Ishikawa (cell line): Measurements from ENCODE around the gene CMTM8.

Experiments
- CEBPB ChIP-seq: IDR thresholded peaks from 2 replicates; pipeline ENCODE4 v1.6.1; 2012
- CREB1 ChIP-seq: IDR thresholded peaks from 2 replicates; pipeline ENCODE4 v1.6.1; 2012; ENCODE audit warnings: low read depth
- EGR1 ChIP-seq: IDR thresholded peaks from 2 replicates; pipeline ENCODE4 v1.6.1; 2012
- EP300 ChIP-seq: IDR thresholded peaks from 2 replicates; pipeline ENCODE4 v1.6.1; 2012; ENCODE audit warnings: borderline replicate concordance
- FOXM1 ChIP-seq: IDR thresholded peaks from 2 replicates; pipeline ENCODE4 v1.6.1; 2012; ENCODE audit warnings: low read depth, borderline replicate concordance
- NFIC ChIP-seq: IDR thresholded peaks from 2 replicates; pipeline ENCODE4 v1.6.1; 2012
- RAD21 ChIP-seq: IDR thresholded peaks from 2 replicates; pipeline ENCODE4 v1.6.1; 2012; ENCODE audit warnings: low read depth
- TAF1 ChIP-seq: IDR thresholded peaks from 2 replicates; pipeline ENCODE4 v1.6.1; 2012; ENCODE audit warnings: low read depth, mild to moderate bottlenecking
- TCF12 ChIP-seq: IDR thresholded peaks from 2 replicates; pipeline ENCODE4 v1.6.1; 2012; ENCODE audit warnings: low read depth
- TEAD4 ChIP-seq: IDR thresholded peaks from 2 replicates; pipeline ENCODE4 v1.6.1; 2012
- USF1 ChIP-seq: IDR thresholded peaks from 2 replicates; pipeline ENCODE4 v1.6.1; 2012
- YY1 ChIP-seq: IDR thresholded peaks from 2 replicates; pipeline ENCODE4 v1.6.1; 2012; ENCODE audit warnings: low read depth
- ZBTB7A ChIP-seq: IDR thresholded peaks from 2 replicates; pipeline ENCODE4 v1.6.1; 2012; ENCODE audit warnings: low read depth
- TF ChIP-seq, protein P1 (sequence below): IDR thresholded peaks from 2 replicates; pipeline ENCODE4 v1.6.1; 2012; ENCODE audit warnings: low read depth, mild to moderate bottlenecking
- TF ChIP-seq, protein P2 (sequence below): IDR thresholded peaks from 2 replicates; pipeline ENCODE4 v1.6.1; 2012

Gene CMTM8

DNA sequence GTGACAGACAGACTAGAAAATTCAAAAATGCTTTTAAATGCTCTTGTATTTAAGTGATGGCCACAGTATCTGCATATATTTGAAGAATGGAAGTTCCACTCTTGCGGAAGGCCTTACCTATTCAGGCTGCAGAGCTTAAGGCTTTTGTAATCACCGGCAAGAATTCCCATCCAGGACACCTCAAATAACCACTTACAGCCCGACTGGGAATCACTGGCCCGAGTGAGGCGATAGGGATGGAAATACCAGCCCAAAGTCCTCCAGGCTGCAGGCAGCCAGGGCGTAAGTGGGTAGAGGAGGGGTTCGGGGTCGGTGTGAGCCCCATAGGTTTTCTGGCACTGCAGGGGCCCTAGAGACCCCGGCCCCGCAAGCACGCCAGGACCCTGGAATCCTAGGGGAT lies 162.6 kb downstream of the CMTM8 start:
- TF ChIP-seq FOXM1 (no peak), YY1 (no peak), CREB1 (no peak), USF1 (no peak), CEBPB (no peak), RAD21 (no peak), ZBTB7A (no peak), TAF1 (no peak), TCF12 (no peak), EP300 (no peak), EGR1 (no peak), NFIC (no peak), TEAD4 (no peak)
- TF ChIP-seq, protein P1, sequence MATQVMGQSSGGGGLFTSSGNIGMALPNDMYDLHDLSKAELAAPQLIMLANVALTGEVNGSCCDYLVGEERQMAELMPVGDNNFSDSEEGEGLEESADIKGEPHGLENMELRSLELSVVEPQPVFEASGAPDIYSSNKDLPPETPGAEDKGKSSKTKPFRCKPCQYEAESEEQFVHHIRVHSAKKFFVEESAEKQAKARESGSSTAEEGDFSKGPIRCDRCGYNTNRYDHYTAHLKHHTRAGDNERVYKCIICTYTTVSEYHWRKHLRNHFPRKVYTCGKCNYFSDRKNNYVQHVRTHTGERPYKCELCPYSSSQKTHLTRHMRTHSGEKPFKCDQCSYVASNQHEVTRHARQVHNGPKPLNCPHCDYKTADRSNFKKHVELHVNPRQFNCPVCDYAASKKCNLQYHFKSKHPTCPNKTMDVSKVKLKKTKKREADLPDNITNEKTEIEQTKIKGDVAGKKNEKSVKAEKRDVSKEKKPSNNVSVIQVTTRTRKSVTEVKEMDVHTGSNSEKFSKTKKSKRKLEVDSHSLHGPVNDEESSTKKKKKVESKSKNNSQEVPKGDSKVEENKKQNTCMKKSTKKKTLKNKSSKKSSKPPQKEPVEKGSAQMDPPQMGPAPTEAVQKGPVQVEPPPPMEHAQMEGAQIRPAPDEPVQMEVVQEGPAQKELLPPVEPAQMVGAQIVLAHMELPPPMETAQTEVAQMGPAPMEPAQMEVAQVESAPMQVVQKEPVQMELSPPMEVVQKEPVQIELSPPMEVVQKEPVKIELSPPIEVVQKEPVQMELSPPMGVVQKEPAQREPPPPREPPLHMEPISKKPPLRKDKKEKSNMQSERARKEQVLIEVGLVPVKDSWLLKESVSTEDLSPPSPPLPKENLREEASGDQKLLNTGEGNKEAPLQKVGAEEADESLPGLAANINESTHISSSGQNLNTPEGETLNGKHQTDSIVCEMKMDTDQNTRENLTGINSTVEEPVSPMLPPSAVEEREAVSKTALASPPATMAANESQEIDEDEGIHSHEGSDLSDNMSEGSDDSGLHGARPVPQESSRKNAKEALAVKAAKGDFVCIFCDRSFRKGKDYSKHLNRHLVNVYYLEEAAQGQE: no peak
- TF ChIP-seq, protein P2, sequence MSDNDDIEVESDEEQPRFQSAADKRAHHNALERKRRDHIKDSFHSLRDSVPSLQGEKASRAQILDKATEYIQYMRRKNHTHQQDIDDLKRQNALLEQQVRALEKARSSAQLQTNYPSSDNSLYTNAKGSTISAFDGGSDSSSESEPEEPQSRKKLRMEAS: no peak

- TF ChIP-seq ZBTB7A: peak; percentile 85
- TF ChIP-seq CEBPB: peak; percentile 43; the same call in 1 of the 2 replicates
- peak; percentile 99 for TF ChIP-seq NFIC
- TF ChIP-seq, protein P2: peak; percentile 93
- peak; percentile 18 for TF ChIP-seq USF1
- peak; percentile 35; the same call in 1 of the 2 replicates for TF ChIP-seq YY1
- peak; percentile 28; the same call in 1 of the 2 replicates for TF ChIP-seq FOXM1
- TF ChIP-seq, protein P1: no peak
- peak; percentile 86 for TF ChIP-seq EP300
- no peak for TF ChIP-seq CREB1
- TF ChIP-seq TEAD4: peak; percentile 71
- 0 out of 2 replicates have a peak, but pooled peaks have one; percentile 31 for TF ChIP-seq TAF1
- TF ChIP-seq EGR1: peak; percentile 70
- TF ChIP-seq RAD21: peak; percentile 28; the same call in 1 of the 2 replicates
- TF ChIP-seq TCF12: peak; percentile 95
Measured at GRCh38 chr3:32401556-32402081, 163.1 kb downstream of the CMTM8 start.

DNA sequence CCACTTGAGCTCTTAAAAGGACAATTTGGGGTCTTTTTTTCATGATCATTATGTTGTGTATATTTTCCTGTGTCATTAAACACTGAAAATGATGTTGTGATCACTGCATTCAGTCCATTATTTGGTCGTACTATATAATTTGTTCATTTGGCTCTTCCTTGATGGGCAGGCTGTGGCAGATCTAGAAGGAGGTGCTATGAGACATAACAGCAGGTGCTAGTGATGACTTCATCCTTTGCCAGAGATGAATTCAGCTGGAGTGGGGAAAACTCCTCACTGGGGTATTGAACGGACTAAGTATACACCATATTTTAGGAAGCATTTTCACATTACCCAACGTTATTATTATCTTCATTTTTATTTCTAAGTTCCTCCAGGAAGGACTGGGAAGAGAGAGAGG lies 165.2 kb downstream of the CMTM8 start:
- no peak for TF ChIP-seq ZBTB7A

GRCh38 chr3:32404714-32405113 lies 166.2 kb downstream of the CMTM8 start:
- no peak for TF ChIP-seq YY1
- TF ChIP-seq ZBTB7A: no peak
- no peak for TF ChIP-seq TEAD4
- no peak for TF ChIP-seq EGR1
- TF ChIP-seq CEBPB: no peak
- no peak for TF ChIP-seq RAD21
- TF ChIP-seq, protein P2: no peak
- TF ChIP-seq CREB1: no peak
- no peak for TF ChIP-seq TAF1
- no peak for TF ChIP-seq TCF12

- TF ChIP-seq FOXM1 (no peak), CEBPB (no peak), EGR1 (no peak), NFIC (no peak), RAD21 (no peak), EP300 (no peak), TAF1 (no peak), ZBTB7A (no peak), TCF12 (no peak), YY1 (no peak), CREB1 (no peak), TEAD4 (no peak), USF1 (no peak)
- TF ChIP-seq, protein P2: no peak
- TF ChIP-seq, protein P1: no peak
Measured at GRCh38 chr3:32405155-32405554, 166.7 kb downstream of the CMTM8 start.
